ENCODE data around the gene EXT2.

DNA sequence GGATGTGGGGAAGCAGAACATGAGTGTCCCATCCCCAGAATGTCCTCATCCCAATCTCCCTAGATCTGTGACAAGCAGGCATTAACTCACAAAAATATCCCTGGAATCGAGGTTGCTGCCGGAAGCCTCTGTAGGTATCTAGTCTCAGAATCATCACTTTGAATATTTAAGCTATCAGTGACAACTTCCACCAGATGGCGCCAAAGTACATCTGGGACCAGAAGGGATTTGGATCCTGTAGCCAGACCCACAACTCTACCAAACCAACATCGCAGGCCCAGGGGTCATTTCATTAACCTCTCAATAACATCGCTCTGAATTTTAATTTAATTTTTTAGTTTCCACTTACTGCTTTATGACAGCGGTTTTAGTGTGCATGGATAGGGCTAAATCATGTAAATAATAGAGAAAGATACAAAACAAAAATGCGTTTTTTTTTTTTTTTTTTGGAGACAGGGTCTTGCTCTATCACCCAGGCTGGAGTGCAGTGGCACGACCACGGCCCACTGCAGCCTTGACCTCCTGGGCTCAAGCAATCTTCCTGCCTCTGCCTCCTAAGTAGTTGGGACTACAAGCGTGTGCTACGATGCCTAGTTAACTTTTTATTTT, 1.1 kb upstream of the EXT2 start:
- TF ChIP-seq, protein P1, sequence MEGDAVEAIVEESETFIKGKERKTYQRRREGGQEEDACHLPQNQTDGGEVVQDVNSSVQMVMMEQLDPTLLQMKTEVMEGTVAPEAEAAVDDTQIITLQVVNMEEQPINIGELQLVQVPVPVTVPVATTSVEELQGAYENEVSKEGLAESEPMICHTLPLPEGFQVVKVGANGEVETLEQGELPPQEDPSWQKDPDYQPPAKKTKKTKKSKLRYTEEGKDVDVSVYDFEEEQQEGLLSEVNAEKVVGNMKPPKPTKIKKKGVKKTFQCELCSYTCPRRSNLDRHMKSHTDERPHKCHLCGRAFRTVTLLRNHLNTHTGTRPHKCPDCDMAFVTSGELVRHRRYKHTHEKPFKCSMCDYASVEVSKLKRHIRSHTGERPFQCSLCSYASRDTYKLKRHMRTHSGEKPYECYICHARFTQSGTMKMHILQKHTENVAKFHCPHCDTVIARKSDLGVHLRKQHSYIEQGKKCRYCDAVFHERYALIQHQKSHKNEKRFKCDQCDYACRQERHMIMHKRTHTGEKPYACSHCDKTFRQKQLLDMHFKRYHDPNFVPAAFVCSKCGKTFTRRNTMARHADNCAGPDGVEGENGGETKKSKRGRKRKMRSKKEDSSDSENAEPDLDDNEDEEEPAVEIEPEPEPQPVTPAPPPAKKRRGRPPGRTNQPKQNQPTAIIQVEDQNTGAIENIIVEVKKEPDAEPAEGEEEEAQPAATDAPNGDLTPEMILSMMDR (conservative IDR thresholded peaks at IDR 0.05; ENCODE audit: low read length): peak; percentile 81
- TF ChIP-seq EZH2phosphoT487 (IDR thresholded peaks at IDR 0.05; ENCODE audit: borderline replicate concordance): no peak

All from Loucy (cell line).